Loucy (cell line): ENCODE data around the gene RNF157.

Experiments used
- H2AFZ ChIP-seq: fragments of 200-600 bp; sonication (generic); 2 replicates; pipeline ENCODE4 v1.6.0; 2016; ENCODE audit warnings: antibody characterized with exemption, mild to moderate bottlenecking, low read length, moderate library complexity
- H3F3A ChIP-seq: fragments of 200-600 bp; 2 replicates; pipeline ENCODE4 v1.6.0; 2016; ENCODE audit warnings: antibody characterized with exemption, low read depth, mild to moderate bottlenecking
- H3K27me3 ChIP-seq: fragments of 200-600 bp; sonication (generic); 2 replicates; pipeline ENCODE4 v1.6.1; 2014; ENCODE audit warnings: low read length, mild to moderate bottlenecking; ENCODE audit not compliant: insufficient read depth, poor library complexity, severe bottlenecking
- H3K36me3 ChIP-seq: fragments of 200-600 bp; sonication (generic); 2 replicates; pipeline ENCODE4 v1.6.1; 2016; ENCODE audit warnings: low read length; ENCODE audit not compliant: insufficient read depth
- H3K4me1 ChIP-seq: fragments of 200-600 bp; sonication (generic); 2 replicates; pipeline ENCODE4 v1.5.1; 2014; ENCODE audit warnings: low read length, mild to moderate bottlenecking; ENCODE audit not compliant: insufficient read depth, poor library complexity, severe bottlenecking
- H3K4me2 ChIP-seq: fragments of 200-600 bp; sonication (generic); 2 replicates; pipeline ENCODE4 v1.6.0; 2014; ENCODE audit warnings: antibody characterized with exemption, low read length, low read depth, mild to moderate bottlenecking; ENCODE audit not compliant: poor library complexity, severe bottlenecking
- H3K4me3 ChIP-seq: fragments of 200-600 bp; sonication (generic); 2 replicates; pipeline ENCODE4 v1.5.1; 2014; ENCODE audit warnings: low read length, mild to moderate bottlenecking, mixed read lengths; ENCODE audit not compliant: poor library complexity, severe bottlenecking
- H3K79me2 ChIP-seq: fragments of 200-600 bp; sonication (generic); 2 replicates; pipeline ENCODE4 v1.6.1; 2014; ENCODE audit warnings: low read length; ENCODE audit not compliant: insufficient read depth
- H3K9ac ChIP-seq: fragments of 200-600 bp; sonication (generic); 2 replicates; pipeline ENCODE4 v1.6.0; 2014; ENCODE audit warnings: mild to moderate bottlenecking, low read depth, low read length, moderate library complexity; ENCODE audit not compliant: poor library complexity, severe bottlenecking
- H3K9me2 ChIP-seq: fragments of 200-600 bp; sonication (generic); replicated peaks from 2 replicates; pipeline ENCODE4 v1.6.1; 2016; ENCODE audit warnings: low read depth, low read length, mixed read lengths
- H3K9me3 ChIP-seq: fragments of 200-600 bp; sonication (generic); 2 replicates; pipeline ENCODE4 v1.6.1; 2014; ENCODE audit warnings: mild to moderate bottlenecking, antibody characterized with exemption, low read length, low read depth; ENCODE audit not compliant: insufficient read depth
- H4K20me1 ChIP-seq: fragments of 200-600 bp; sonication (generic); 2 replicates; pipeline ENCODE4 v1.6.0; 2014; ENCODE audit warnings: antibody characterized with exemption, low read length, mild to moderate bottlenecking; ENCODE audit not compliant: insufficient read depth, poor library complexity, severe bottlenecking
- EZH2phosphoT487 ChIP-seq: fragments of 200-600 bp; IDR thresholded peaks from 2 replicates; pipeline ENCODE4 v1.6.1; 2018; ENCODE audit warnings: antibody characterized with exemption, mild to moderate bottlenecking, moderate library complexity, borderline replicate concordance
- TF ChIP-seq, protein P1 (sequence below): fragments of 200-600 bp; sonication (generic); conservative IDR thresholded peaks from 2 replicates; pipeline ENCODE4 v1.5.1; 2014; ENCODE audit warnings: mild to moderate bottlenecking, antibody characterized with exemption, low read length

RNF157 gene

DNA sequence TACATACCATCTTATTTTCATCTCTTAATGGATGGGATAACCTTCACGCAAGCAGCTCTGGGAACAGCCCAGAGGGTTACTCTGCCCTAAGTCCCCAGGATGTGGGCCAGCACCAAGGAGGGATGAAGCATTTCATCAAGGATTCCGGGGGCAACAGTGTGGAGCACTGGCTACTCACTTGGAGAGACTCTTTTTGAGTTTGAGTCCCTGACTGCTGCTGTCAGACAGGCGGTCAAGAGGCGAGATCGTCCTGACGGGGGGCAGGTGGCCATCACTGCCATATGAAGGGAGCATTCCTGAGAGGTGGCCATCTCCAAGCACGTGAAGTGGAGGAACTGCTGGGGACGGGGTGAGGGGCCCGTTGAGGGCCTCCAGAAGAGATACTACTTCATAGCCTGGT, 81.1 kb downstream of the RNF157 start:
- H3K4me2 ChIP-seq, result no peak overlapping the region
- TF ChIP-seq, protein P1, sequence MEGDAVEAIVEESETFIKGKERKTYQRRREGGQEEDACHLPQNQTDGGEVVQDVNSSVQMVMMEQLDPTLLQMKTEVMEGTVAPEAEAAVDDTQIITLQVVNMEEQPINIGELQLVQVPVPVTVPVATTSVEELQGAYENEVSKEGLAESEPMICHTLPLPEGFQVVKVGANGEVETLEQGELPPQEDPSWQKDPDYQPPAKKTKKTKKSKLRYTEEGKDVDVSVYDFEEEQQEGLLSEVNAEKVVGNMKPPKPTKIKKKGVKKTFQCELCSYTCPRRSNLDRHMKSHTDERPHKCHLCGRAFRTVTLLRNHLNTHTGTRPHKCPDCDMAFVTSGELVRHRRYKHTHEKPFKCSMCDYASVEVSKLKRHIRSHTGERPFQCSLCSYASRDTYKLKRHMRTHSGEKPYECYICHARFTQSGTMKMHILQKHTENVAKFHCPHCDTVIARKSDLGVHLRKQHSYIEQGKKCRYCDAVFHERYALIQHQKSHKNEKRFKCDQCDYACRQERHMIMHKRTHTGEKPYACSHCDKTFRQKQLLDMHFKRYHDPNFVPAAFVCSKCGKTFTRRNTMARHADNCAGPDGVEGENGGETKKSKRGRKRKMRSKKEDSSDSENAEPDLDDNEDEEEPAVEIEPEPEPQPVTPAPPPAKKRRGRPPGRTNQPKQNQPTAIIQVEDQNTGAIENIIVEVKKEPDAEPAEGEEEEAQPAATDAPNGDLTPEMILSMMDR, result no peak
- TF ChIP-seq EZH2phosphoT487, result no peak
- H3K79me2 ChIP-seq, result no peaks in the 10 kb centered on the region
- H3K9me2 ChIP-seq, result no peaks in the 10 kb centered on the region
- no peak overlapping the region for H3K9ac ChIP-seq
- H2AFZ ChIP-seq, result no peak overlapping the region
- no peak overlapping the region for H3K4me3 ChIP-seq
- H4K20me1 ChIP-seq, result no peaks in the 10 kb centered on the region
- H3K9me3 ChIP-seq, result no peaks in the 10 kb centered on the region
- no peaks in the 10 kb centered on the region for H3K4me1 ChIP-seq
- H3F3A ChIP-seq, result no peaks in the 10 kb centered on the region
- no peaks in the 10 kb centered on the region for H3K36me3 ChIP-seq
- H3K27me3 ChIP-seq, result no peaks in the 10 kb centered on the region

DNA sequence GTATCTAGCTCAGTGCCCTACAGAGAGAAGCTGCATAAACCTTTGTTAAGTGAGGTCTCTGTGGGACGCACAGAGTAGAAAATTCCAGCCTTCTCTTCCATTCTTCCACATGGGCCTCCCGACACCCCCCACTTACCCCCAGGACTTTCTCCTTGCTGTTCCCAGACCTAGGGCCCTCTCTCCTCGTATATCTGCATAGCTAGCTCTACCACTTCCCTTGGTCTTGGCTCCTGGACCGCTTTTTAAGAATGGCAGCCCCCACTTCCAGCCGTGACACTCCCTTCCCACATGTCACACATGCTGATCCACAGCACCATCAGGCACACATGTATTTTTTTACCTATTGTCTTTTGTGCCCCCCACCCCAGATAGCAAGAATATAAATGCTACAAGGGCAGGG, 82.5 kb downstream of the RNF157 start:
- Histone ChIP-seq H3K27me3 (no peaks in the 10 kb centered on the region), H3F3A (no peaks in the 10 kb centered on the region), H3K9me3 (no peaks in the 10 kb centered on the region), H3K9ac (no peak overlapping the region), H3K4me3 (no peak overlapping the region), H3K4me1 (no peaks in the 10 kb centered on the region), H3K4me2 (no peak overlapping the region), H3K79me2 (no peaks in the 10 kb centered on the region), H2AFZ (no peak overlapping the region), H3K36me3 (no peaks in the 10 kb centered on the region), H4K20me1 (no peaks in the 10 kb centered on the region), H3K9me2 (no peaks in the 10 kb centered on the region)
- TF ChIP-seq, protein P1, result no peak
- TF ChIP-seq EZH2phosphoT487, result no peak

DNA sequence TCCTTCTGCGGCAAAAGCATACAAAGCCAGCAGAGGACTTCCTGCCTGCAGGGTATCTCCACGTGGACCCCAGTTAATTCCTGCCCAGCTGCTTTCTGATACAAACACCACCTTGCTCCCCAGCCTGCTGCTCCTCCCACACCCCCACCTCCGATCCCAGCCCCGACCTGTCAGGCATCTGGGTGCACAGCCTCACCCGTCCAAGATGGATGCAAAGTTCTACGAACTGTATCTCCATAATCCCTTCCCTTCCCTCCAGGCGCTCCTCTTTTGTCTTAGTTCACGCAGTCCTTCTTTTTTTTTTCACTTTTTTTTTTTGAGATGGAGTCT, 83.7 kb downstream of the RNF157 start:
- Histone ChIP-seq H3K4me3 (no peak overlapping the region), H3K9ac (no peak overlapping the region), H3K9me2 (no peaks in the 10 kb centered on the region), H3K27me3 (no peaks in the 10 kb centered on the region), H3K36me3 (no peaks in the 10 kb centered on the region), H3K9me3 (no peaks in the 10 kb centered on the region), H3K79me2 (no peaks in the 10 kb centered on the region), H3K4me2 (no peak overlapping the region), H3F3A (no peaks in the 10 kb centered on the region), H4K20me1 (no peaks in the 10 kb centered on the region), H3K4me1 (no peaks in the 10 kb centered on the region), H2AFZ (no peak overlapping the region)
- TF ChIP-seq, protein P1, result no peak
- no peak for TF ChIP-seq EZH2phosphoT487
